Sciatic nerve (tissue), 2 donors: ENCODE results near the gene SMIM8. TPM values are rescaled to one million over a fixed set of nuclear protein-coding genes. Genes with fewer than 3 reads are reported as not detected.

ENCODE experiments used
- ATAC-seq: fragments of 200-7000 bp; cut with Tn5 transposase; one replicate; pipeline ENCODE4 v1.9.1; 2020; ENCODE audit warnings: mild to moderate bottlenecking, moderate library complexity
- DNase-seq: peaks from one replicate; pipeline ENCODE4 v3.0.0-alpha.2; 2020; ENCODE audit warnings: low spot score
- intact Hi-C: fragments of 100-400 bp; cut with DNase I; formaldehyde crosslinking; loops from one replicate; pipeline ENCODE4 v1.14.2; 2022
- total RNA-seq: library from RNA; stranded (reverse); fragmentation: NEBNext Ultra II Directional; extraction: Animal tissue kit (Norgen Biotek cat#: 25700); gene quantifications from one replicate; pipeline ENCODE4 v1.2.1, GENCODE V29; 2021
- donor health status: DM: no; HTN: no; CAD: no.
- donor health status: DM: no; HTN: no; CAD: no.

SMIM8 gene
- total RNA-seq, 1 donor from 2014 or later = 17.6 TPM

- no peak for ATAC-seq
- intact Hi-C loops = no loop called here
- DNase-seq = no peak
Observed at GRCh38 chr6:87375315-87375714, 52.9 kb downstream of the SMIM8 start.

GRCh38 chr6:87376643-87377042 lies 54.3 kb downstream of the SMIM8 start:
- intact Hi-C loops = no loop called here
- ATAC-seq = no peak
- no peak for DNase-seq

GRCh38 chr6:87378947-87379346 lies 56.6 kb downstream of the SMIM8 start:
- intact Hi-C loops = no loop called here
- no peak for DNase-seq

GRCh38 chr6:87382861-87383260 lies 60.5 kb downstream of the SMIM8 start:
- ATAC-seq = no peak
- DNase-seq = no peak
- intact Hi-C loops = no loop called here

More at GRCh38 chr6:87378947-87379346, 56.6 kb downstream of the SMIM8 start:
- no peak for ATAC-seq

GRCh38 chr6:87384038-87384437 lies 61.6 kb downstream of the SMIM8 start:
- intact Hi-C loops = no loop called here
- DNase-seq = no peak
- ATAC-seq = no peak

GRCh38 chr6:87384449-87384848 lies 62.1 kb downstream of the SMIM8 start:
- intact Hi-C loops = no loop called here

GRCh38 chr6:87391334-87391733 lies 68.9 kb downstream of the SMIM8 start:
- ATAC-seq = no peak

More at GRCh38 chr6:87384449-87384848, 62.1 kb downstream of the SMIM8 start:
- ATAC-seq (no peak), DNase-seq (no peak)

More at GRCh38 chr6:87391334-87391733, 68.9 kb downstream of the SMIM8 start:
- intact Hi-C loops = no loop called here
- no peak for DNase-seq

Other genes starting within 250 kb of the SMIM8 start
- not detected for gene CGA, start 227.5 kb upstream of the SMIM8 start, total RNA-seq
- 96.2 TPM for gene ZNF292, start 167.0 kb upstream of the SMIM8 start, total RNA-seq
- not detected for gene GJB7, start 6.7 kb downstream of the SMIM8 start, total RNA-seq
- 4.7 TPM for gene C6orf163, start 22.2 kb downstream of the SMIM8 start, total RNA-seq
- gene CFAP206, start 85.4 kb downstream of the SMIM8 start, total RNA-seq = 0.40 TPM
- gene SLC35A1, start 150.4 kb downstream of the SMIM8 start, total RNA-seq = 32.6 TPM